Panc1 (cell line): ENCODE measurements around the gene POU2F2. TPM values are rescaled to one million over a fixed set of nuclear protein-coding genes. Genes with fewer than 3 reads are reported as not detected.

Experiments used
- ATAC-seq: fragments of 200-7000 bp; cut with Tn5 transposase; 2 replicates; pipeline ENCODE4 v1.9.1; 2020; ENCODE audit warnings: mild to moderate bottlenecking, moderate library complexity
- BruUV-seq: library from RNA; stranded (reverse); fragments of 400-500 nt; replicated peaks from 2 replicates; lab custom pipeline; 2021; lab: Mats Ljungman, UMichigan
- CTCF ChIA-PET: fragments of 300-600 bp; sonication (Branson Sonifier 250); formaldehyde crosslinking; loops from one replicate; lab custom pipeline; 2022; ENCODE audit warnings: antibody characterized with exemption; lab: Charles Lee
- POLR2A ChIA-PET: fragments of 300-600 bp; sonication (Branson Sonifier 250); formaldehyde crosslinking; loops from one replicate; lab custom pipeline; 2022; ENCODE audit warnings: antibody characterized with exemption; lab: Charles Lee
- DNase-seq: peaks from one replicate; pipeline ENCODE4 v3.0.0-alpha.2; 2010; ENCODE audit warnings: low read depth, low spot score
- H3K27ac ChIP-seq: 2 replicates; pipeline ENCODE4 v1.5.1; 2011; ENCODE audit warnings: mild to moderate bottlenecking, low read length, inconsistent platforms
- H3K27me3 ChIP-seq: fragments of 200-500 bp; sonication (Bioruptor generic); 2 replicates; pipeline ENCODE4 v1.6.0; 2014; ENCODE audit warnings: low read length, inconsistent platforms; ENCODE audit not compliant: control insufficient read depth, insufficient read depth
- H3K36me3 ChIP-seq: fragments of 200-500 bp; sonication (Bioruptor generic); 2 replicates; pipeline ENCODE4 v1.5.1; 2014; ENCODE audit warnings: inconsistent platforms, mild to moderate bottlenecking, low read length, moderate library complexity; ENCODE audit not compliant: control insufficient read depth, insufficient read depth
- H3K4me1 ChIP-seq: 2 replicates; pipeline ENCODE4 v1.5.1; 2011; ENCODE audit warnings: inconsistent platforms, mild to moderate bottlenecking, low read length, moderate library complexity; ENCODE audit not compliant: control insufficient read depth, insufficient read depth
- H3K4me3 ChIP-seq, 2 experiments: 2 replicates each; pipeline ENCODE4 v1.5.1; 2011 to 2012; ENCODE audit warnings: low read depth in 2 of 2, low read length in 2 of 2, mild to moderate bottlenecking in 2 of 2, inconsistent platforms in 1 of 2, moderate library complexity in 1 of 2
- H3K9me3 ChIP-seq: fragments of 200-500 bp; sonication (Bioruptor generic); 2 replicates; pipeline ENCODE4 v1.5.1; 2014; ENCODE audit warnings: low read depth, mild to moderate bottlenecking, inconsistent platforms, low read length, moderate library complexity; ENCODE audit not compliant: control insufficient read depth, insufficient read depth
- CTCF ChIP-seq: fragments of 450-650 bp; IDR thresholded peaks from 2 replicates; pipeline ENCODE4 v1.5.1; 2017; ENCODE audit warnings: mild to moderate bottlenecking
- POLR2AphosphoS5 ChIP-seq: IDR thresholded peaks from 2 replicates; pipeline ENCODE4 v1.6.1; 2012; ENCODE audit warnings: mild to moderate bottlenecking, low read depth, low read length, moderate library complexity
- SIN3A ChIP-seq: IDR thresholded peaks from 2 replicates; pipeline ENCODE4 v1.6.1; 2012; ENCODE audit warnings: low read depth, mild to moderate bottlenecking, low read length, moderate library complexity, borderline replicate concordance; ENCODE audit not compliant: insufficient read depth
- TCF7L2 ChIP-seq: IDR thresholded peaks from 2 replicates; pipeline ENCODE4 v1.6.1; 2011; ENCODE audit warnings: mild to moderate bottlenecking, low read depth, low read length, inconsistent platforms
- in situ Hi-C: cut with HindIII; loops from 2 replicates; pipeline ENCODE4 v1.10.0; 2016; ENCODE audit warnings: low sequenced_read_pairs, low pct_unique_long_range_greater_than_20kb
- intact Hi-C: fragments of 100-400 bp; cut with micrococcal nuclease; formaldehyde crosslinking; loops from one replicate; pipeline ENCODE4 v1.10.0; 2022; ENCODE audit not compliant: unreplicated experiment
- total RNA-seq: library from RNA; stranded (reverse); gene quantifications from one replicate; pipeline ENCODE4 v1.2.1, GENCODE V29; 2021; ENCODE audit not compliant: unreplicated experiment
- TF ChIP-seq, protein P1 (sequence below), 2 experiments: IDR thresholded peaks; 2 replicates each; pipeline ENCODE4 v1.6.1; 2011 to 2012; ENCODE audit warnings: low read depth in 2 of 2, control low read depth in 1 of 2, low read length in 1 of 2, mild to moderate bottlenecking in 1 of 2, moderate library complexity in 1 of 2; ENCODE audit not compliant: insufficient read depth in 1 of 2

The POU2F2 gene
- total RNA-seq, 1 experiment from 2014 or later, result 0.10 TPM

GRCh38 chr19:42075616-42076379, 56.4 kb downstream of the POU2F2 start, which contains the start of gene ZNF574:
TSS of gene ZNF574 (plus strand) at chr19:42076166. CDS start at chr19:42078607, 2,441 bp downstream.
- peak; percentile 88 for DNase-seq
- intact Hi-C loops, result no loop called here
- peaks cover 2% of the 10 kb centered on the region; the same call in 1 of the 2 replicates for H3K36me3 ChIP-seq
- no TSS peak for BruUV-seq
- ChIA-PET POLR2A (interaction anchor here (0.5 to 1.1 kb wide), 2 partner anchors 24 to 80 kb away, joined by 3 to 6 read pairs; no protein-coding TSS in a partner anchor), CTCF (interaction anchor here (0.5 to 0.9 kb wide), 2 partner anchors 38 to 77 kb away, joined by 3 to 9 read pairs; no protein-coding TSS in a partner anchor)
- peak within 1 kb of the TSS; percentile 99 for H3K27ac ChIP-seq
- H3K9me3 ChIP-seq, result no peaks in the 10 kb centered on the region
- no peak for TF ChIP-seq TCF7L2
- TF ChIP-seq SIN3A, result no peak
- no peak for TF ChIP-seq CTCF
- peak; percentile 66; the same call in 1 of the 2 replicates for TF ChIP-seq POLR2AphosphoS5
- in situ Hi-C loops, result no loop called here
- H3K4me1 ChIP-seq, result no peaks in the 10 kb centered on the region; the same call in 1 of the 2 replicates
- H3K27me3 ChIP-seq, result no peaks in the 10 kb centered on the region
- peak within 1 kb of the TSS; percentile 84 to 92 for H3K4me3 ChIP-seq
- peak; percentile 98 for ATAC-seq

GRCh38 chr19:42075364-42075615, 57.0 kb downstream of the POU2F2 start:
- Histone ChIP-seq H3K27me3 (no peaks in the 10 kb centered on the region), H3K9me3 (no peaks in the 10 kb centered on the region), H3K36me3 (peaks cover 2% of the 10 kb centered on the region; the same call in 1 of the 2 replicates), H3K27ac (peak overlapping the region; percentile 99), H3K4me1 (no peaks in the 10 kb centered on the region; the same call in 1 of the 2 replicates), H3K4me3 (peak overlapping the region; percentile 84 to 92)
- ChIA-PET CTCF (no interaction called here), POLR2A (no interaction called here)
- BruUV-seq, result TSS peak; percentile 99
- no peak for ATAC-seq
- DNase-seq, result no peak
- in situ Hi-C loops (no loop called here), intact Hi-C loops (no loop called here)
- TF ChIP-seq TCF7L2 (no peak), SIN3A (no peak), CTCF (no peak), POLR2AphosphoS5 (no peak)
- TF ChIP-seq, protein P1, sequence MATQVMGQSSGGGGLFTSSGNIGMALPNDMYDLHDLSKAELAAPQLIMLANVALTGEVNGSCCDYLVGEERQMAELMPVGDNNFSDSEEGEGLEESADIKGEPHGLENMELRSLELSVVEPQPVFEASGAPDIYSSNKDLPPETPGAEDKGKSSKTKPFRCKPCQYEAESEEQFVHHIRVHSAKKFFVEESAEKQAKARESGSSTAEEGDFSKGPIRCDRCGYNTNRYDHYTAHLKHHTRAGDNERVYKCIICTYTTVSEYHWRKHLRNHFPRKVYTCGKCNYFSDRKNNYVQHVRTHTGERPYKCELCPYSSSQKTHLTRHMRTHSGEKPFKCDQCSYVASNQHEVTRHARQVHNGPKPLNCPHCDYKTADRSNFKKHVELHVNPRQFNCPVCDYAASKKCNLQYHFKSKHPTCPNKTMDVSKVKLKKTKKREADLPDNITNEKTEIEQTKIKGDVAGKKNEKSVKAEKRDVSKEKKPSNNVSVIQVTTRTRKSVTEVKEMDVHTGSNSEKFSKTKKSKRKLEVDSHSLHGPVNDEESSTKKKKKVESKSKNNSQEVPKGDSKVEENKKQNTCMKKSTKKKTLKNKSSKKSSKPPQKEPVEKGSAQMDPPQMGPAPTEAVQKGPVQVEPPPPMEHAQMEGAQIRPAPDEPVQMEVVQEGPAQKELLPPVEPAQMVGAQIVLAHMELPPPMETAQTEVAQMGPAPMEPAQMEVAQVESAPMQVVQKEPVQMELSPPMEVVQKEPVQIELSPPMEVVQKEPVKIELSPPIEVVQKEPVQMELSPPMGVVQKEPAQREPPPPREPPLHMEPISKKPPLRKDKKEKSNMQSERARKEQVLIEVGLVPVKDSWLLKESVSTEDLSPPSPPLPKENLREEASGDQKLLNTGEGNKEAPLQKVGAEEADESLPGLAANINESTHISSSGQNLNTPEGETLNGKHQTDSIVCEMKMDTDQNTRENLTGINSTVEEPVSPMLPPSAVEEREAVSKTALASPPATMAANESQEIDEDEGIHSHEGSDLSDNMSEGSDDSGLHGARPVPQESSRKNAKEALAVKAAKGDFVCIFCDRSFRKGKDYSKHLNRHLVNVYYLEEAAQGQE (IDR thresholded peaks at IDR 0.05; ENCODE audit: insufficient read depth in 1 of 2, low read depth in 2 of 2, low read length in 1 of 2), result no peak
